Transverse colon (tissue), 4 donors: ENCODE measurements around the gene GBGT1. TPM values are rescaled to one million over a fixed set of nuclear protein-coding genes. Genes with fewer than 3 reads are reported as not detected.

Source experiments
- DNase-seq: peaks from one replicate; pipeline ENCODE4 v3.0.0-alpha.2; 2019
- H3K27ac ChIP-seq, 4 donors: fragments of 200-600 bp; sonication (generic); 2 replicates each; pipeline ENCODE4 v1.5.1; 2016 to 2018; ENCODE audit warnings: inconsistent platforms in 4 of 4
- H3K27me3 ChIP-seq: fragments of 200-600 bp; sonication (generic); 2 replicates; pipeline ENCODE4 v1.5.1; 2017; ENCODE audit warnings: inconsistent platforms
- H3K36me3 ChIP-seq, 4 donors: fragments of 200-600 bp; sonication (generic); 2 replicates each; pipeline ENCODE4 v1.5.1; 2017 to 2019; ENCODE audit warnings: inconsistent platforms in 4 of 4
- H3K4me1 ChIP-seq, 4 donors: fragments of 200-600 bp; sonication (generic); 2 replicates each; pipeline ENCODE4 v1.5.1; 2017 to 2020; ENCODE audit warnings: inconsistent platforms in 4 of 4
- H3K4me3 ChIP-seq, 4 donors: fragments of 200-600 bp; sonication (generic); 1 replicate in 1 of 4; 2 replicates in 3 of 4; pipeline versions ENCODE4 v1.5.1 to v1.6.1; 2017 to 2019; ENCODE audit warnings: inconsistent platforms in 4 of 4
- H3K9me3 ChIP-seq, 2 donors: fragments of 200-600 bp; sonication (generic); 2 replicates each; pipeline ENCODE4 v1.5.1; 2017 to 2019; ENCODE audit warnings: inconsistent platforms in 2 of 2
- EP300 ChIP-seq: sonication (generic); formaldehyde crosslinking; IDR thresholded peaks from one replicate; pipeline ENCODE4 v1.6.1; 2017; ENCODE audit warnings: antibody characterized with exemption, low read depth
- POLR2A ChIP-seq: fragments of 450-650 bp; IDR thresholded peaks from one replicate; pipeline ENCODE4 v1.6.1; 2016; ENCODE audit warnings: antibody characterized with exemption, mild to moderate bottlenecking, moderate library complexity
- POLR2AphosphoS5 ChIP-seq, 3 donors: sonication (generic); formaldehyde crosslinking; IDR thresholded peaks; one replicate each; pipeline ENCODE4 v1.6.1; 2016; ENCODE audit warnings: antibody characterized with exemption in 3 of 3
- WGBS, 2 donors: methylation state at CpG; one replicate each; pipeline ENCODE4 v1.1.5; 2018; ENCODE audit warnings: low coverage in 1 of 2; 5-methylcytosine and 5-hydroxymethylcytosine counted together
- in situ Hi-C, 4 donors: fragments of 200-750 bp; cut with MboI; loops; one replicate each; pipeline versions ENCODE4 v1.15.0 to v1.15.1; 2017; ENCODE audit warnings: low sequenced_read_pairs in 3 of 4, low pct_ligation_motif_present in 1 of 4, low pct_unique_long_range_greater_than_20kb in 1 of 4
- intact Hi-C: fragments of 100-400 bp; cut with DNase I; formaldehyde crosslinking; loops from one replicate; pipeline ENCODE4 v1.15.1; 2023; ENCODE audit warnings: low total_unique reads
- total RNA-seq, 4 donors: library from RNA; depleted of rRNA; stranded (reverse); fragments of >200 nt; gene quantifications; one replicate each; pipeline ENCODE4 v1.1.0, GENCODE V29; 2016
- TF ChIP-seq, protein P1 (sequence below), 5 experiments: fragments of 200-600 bp in 3 of 5; fragments of 450-650 bp in 2 of 5; sonication (generic) in 3 of 5; IDR thresholded peaks; 1 replicate in 2 of 5; 2 replicates in 3 of 5; pipeline ENCODE4 v1.5.1; 2016 to 2017; ENCODE audit warnings: antibody characterized with exemption in 5 of 5, inconsistent platforms in 3 of 5, mild to moderate bottlenecking in 2 of 5, moderate library complexity in 1 of 5

The GBGT1 gene
- total RNA-seq, 4 donors from 2014 or later = 4.1 to 15.7 (median 11.8) TPM

DNA sequence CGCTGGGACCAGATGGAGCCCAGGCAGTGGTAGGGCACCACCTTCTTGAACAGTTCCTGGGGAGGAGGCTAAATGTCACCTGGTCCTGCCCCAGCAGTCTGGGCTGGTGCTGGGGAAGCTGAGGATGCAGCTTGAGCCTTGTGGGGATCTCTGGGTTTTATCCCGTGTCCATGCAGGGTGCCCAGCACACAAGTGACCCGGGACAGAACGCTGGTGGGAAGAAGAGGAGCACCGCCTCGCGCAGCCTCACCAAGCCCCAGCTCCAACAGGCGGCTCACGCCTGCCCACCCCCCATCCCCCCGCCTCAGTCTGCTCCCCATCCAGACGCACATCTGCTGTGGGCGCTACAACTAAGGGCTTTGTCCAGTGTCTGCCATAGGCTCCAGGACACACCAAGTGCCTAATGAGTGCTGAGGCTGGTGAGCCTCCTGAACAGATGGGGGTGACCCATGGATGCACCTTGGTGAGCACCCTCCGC is 56.4 kb downstream of the GBGT1 start:
- H3K4me3 ChIP-seq = no peak overlapping the region
- H3K4me1 ChIP-seq = peaks cover 0 to 7% (median under 1%) of the 10 kb centered on the region in 4 donors
- intact Hi-C loops = no loop called here
- TF ChIP-seq POLR2A = no peak
- no peak for TF ChIP-seq POLR2AphosphoS5 (IDR thresholded peaks at IDR 0.05)
- TF ChIP-seq EP300 = no peak
- TF ChIP-seq, protein P1, sequence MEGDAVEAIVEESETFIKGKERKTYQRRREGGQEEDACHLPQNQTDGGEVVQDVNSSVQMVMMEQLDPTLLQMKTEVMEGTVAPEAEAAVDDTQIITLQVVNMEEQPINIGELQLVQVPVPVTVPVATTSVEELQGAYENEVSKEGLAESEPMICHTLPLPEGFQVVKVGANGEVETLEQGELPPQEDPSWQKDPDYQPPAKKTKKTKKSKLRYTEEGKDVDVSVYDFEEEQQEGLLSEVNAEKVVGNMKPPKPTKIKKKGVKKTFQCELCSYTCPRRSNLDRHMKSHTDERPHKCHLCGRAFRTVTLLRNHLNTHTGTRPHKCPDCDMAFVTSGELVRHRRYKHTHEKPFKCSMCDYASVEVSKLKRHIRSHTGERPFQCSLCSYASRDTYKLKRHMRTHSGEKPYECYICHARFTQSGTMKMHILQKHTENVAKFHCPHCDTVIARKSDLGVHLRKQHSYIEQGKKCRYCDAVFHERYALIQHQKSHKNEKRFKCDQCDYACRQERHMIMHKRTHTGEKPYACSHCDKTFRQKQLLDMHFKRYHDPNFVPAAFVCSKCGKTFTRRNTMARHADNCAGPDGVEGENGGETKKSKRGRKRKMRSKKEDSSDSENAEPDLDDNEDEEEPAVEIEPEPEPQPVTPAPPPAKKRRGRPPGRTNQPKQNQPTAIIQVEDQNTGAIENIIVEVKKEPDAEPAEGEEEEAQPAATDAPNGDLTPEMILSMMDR (IDR thresholded peaks at IDR 0.05) = no peak
- H3K36me3 ChIP-seq = peaks cover 0 to 66% (median 17%) of the 10 kb centered on the region in 4 donors
- no peaks in the 10 kb centered on the region for H3K9me3 ChIP-seq
- in situ Hi-C loops = no loop called here
- WGBS, 2 donors = 91% methylated on average over 13 of the region's 13 CpGs; no CpG with 5 or more reads in 1 of the 2 donors
- H3K27me3 ChIP-seq = no peaks in the 10 kb centered on the region
- no peak overlapping the region for H3K27ac ChIP-seq
- no peak for DNase-seq

DNA sequence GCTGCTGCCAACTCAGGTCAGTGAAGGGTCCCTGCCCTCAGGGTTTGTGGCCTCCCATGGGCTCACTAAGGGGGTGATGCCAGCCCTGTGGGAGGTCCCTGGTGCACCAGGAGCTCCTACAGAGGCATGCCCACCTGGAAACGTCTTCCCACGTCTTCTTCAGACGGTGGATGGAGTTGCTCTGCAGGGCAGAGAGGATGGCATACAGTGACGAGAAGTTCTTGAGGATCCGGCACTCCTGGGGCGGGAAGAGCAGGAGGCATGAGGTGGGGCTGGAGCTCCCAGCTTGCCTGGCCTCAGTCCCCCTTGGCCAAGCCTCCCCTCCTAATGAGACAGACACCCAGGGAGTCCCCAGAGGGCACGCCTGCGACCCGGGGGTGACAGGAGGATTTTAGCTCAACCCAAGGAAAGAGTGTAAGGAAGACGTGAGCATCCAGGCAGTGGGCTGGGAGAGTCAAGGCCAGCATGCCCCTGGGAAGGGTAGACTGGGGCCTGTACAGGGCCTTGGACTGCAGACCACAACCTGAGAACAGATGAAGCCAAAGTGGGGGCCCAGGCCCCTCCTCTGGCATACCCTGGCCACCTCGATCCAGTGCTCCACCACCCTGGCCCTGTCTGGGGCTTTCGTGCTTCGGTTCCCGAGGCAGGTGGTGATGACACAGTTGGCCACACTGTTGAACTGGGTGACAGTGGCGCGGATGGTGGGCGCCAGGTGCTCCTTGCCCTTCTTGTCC is 57.0 kb downstream of the GBGT1 start:
- intact Hi-C loops = no loop called here
- Histone ChIP-seq H3K27ac (no peak overlapping the region), H3K27me3 (no peaks in the 10 kb centered on the region), H3K4me1 (peaks cover 0 to 7% (median 0%) of the 10 kb centered on the region in 4 donors), H3K9me3 (no peaks in the 10 kb centered on the region), H3K4me3 (no peak overlapping the region), H3K36me3 (peaks cover 0 to 72% (median 21%) of the 10 kb centered on the region in 4 donors)
- WGBS, 2 donors = 94% methylated on average over 17 of the region's 17 CpGs; no CpG with 5 or more reads in 1 of the 2 donors
- in situ Hi-C loops = no loop called here
- no peak for DNase-seq
- TF ChIP-seq POLR2AphosphoS5 (IDR thresholded peaks at IDR 0.05) = no peak
- TF ChIP-seq EP300 = no peak
- TF ChIP-seq POLR2A = no peak
- TF ChIP-seq, protein P1 (IDR thresholded peaks at IDR 0.05) = no peak

DNA sequence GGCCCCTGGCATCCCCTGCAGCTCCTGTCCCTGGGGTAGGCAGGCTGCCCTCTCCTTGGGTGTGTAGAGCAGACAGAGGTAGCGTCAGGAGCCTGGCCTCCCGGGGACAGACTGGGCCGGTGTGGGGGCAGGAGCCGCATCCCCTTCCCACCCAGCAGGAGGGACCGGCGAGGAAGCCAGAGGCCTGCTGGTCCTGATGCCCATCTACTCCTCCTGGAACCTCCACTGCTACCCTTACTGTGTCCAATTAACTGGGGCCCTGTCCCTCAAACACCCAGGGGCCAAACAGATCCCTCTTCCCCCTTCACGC is 58.3 kb downstream of the GBGT1 start:
- TF ChIP-seq, protein P1 (IDR thresholded peaks at IDR 0.05) = no peak
- TF ChIP-seq POLR2AphosphoS5 (IDR thresholded peaks at IDR 0.05) = no peak
- TF ChIP-seq POLR2A = no peak
- no peak for TF ChIP-seq EP300
- no peaks in the 10 kb centered on the region for H3K9me3 ChIP-seq
- peaks cover 0 to 7% (median 0%) of the 10 kb centered on the region in 4 donors for H3K4me1 ChIP-seq
- in situ Hi-C loops = no loop called here
- H3K27me3 ChIP-seq = no peaks in the 10 kb centered on the region
- no peak overlapping the region for H3K27ac ChIP-seq
- intact Hi-C loops = loop anchor here (1.0 kb wide), 1 partner anchor 42 kb away; no protein-coding TSS in a partner anchor
- WGBS, 2 donors = 97% methylated on average over 5 of the region's 7 CpGs; no CpG with 5 or more reads in 1 of the 2 donors
- H3K36me3 ChIP-seq = peaks cover 0 to 81% (median 29%) of the 10 kb centered on the region in 4 donors
- no peak overlapping the region for H3K4me3 ChIP-seq
- no peak for DNase-seq

DNA sequence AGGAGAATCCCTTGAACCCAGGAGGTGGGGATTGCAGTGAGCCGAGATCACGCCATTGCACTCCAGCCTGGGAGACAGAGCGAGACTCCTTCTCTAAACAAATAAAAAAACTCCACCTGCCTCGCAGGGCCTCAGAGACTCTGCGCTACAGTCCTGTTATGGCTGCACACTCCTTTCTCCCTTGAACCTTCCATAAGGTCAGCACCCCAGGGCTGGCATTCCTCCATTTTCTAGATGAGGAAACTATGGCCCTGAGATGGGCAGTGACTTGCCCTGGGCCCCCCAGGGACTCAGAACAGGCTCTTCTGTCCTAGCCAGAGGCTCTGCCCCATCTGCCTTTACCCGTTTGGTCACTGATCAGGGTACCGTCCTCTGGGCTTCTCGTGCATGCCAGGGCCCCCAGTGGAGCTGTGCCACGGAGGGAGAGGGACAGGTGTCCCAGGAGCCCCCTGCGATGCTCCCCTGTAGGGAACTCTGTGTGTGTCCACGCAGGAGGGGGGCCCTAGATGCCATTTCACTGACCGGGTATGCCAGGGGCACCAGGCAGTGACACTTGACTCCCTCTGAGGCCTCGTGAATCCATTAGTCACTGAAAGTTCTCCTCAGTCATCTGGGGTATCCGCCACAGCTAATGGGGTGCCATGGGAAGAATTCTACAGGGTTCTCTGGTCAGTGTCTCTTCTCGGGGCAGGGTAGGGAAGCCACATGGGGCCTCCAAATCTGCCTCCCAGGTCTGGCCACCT is 58.8 kb downstream of the GBGT1 start:
- Histone ChIP-seq H3K27me3 (no peaks in the 10 kb centered on the region), H3K9me3 (no peaks in the 10 kb centered on the region), H3K4me1 (peaks cover 0 to 7% (median 0%) of the 10 kb centered on the region in 4 donors), H3K27ac (no peak overlapping the region), H3K4me3 (no peak overlapping the region), H3K36me3 (peaks cover 0 to 81% (median 32%) of the 10 kb centered on the region in 4 donors)
- intact Hi-C loops (loop anchor here (1.0 kb wide), 1 partner anchor 42 kb away; no protein-coding TSS in a partner anchor), in situ Hi-C loops (loop anchor here in 2 of 4 donors (5.0 kb wide), 1 partner anchor 42 kb away; no protein-coding TSS in a partner anchor)
- no peak for DNase-seq
- 87% methylated on average over 15 of the region's 15 CpGs; no CpG with 5 or more reads in 1 of the 2 donors for WGBS, 2 donors
- TF ChIP-seq EP300 (no peak), POLR2AphosphoS5 (IDR thresholded peaks at IDR 0.05) (no peak), POLR2A (no peak)
- TF ChIP-seq, protein P1 (IDR thresholded peaks at IDR 0.05) = no peak
